Body of pancreas (tissue), 4 donors: ENCODE measurements around the gene SUPT3H.

ENCODE experiments used
- POLR2A ChIP-seq, 3 donors: fragments of 450-650 bp; IDR thresholded peaks; one replicate each; pipeline ENCODE4 v1.6.1; 2016; ENCODE audit warnings: antibody characterized with exemption in 3 of 3, mild to moderate bottlenecking in 2 of 3
- TF ChIP-seq, protein P1 (sequence below), 7 experiments: fragments of 450-650 bp in 4 of 7; fragments of 200-600 bp in 3 of 7; sonication (generic) in 3 of 7; IDR thresholded peaks; one replicate each; pipeline ENCODE4 v1.5.1; 2016 to 2019; ENCODE audit warnings: antibody characterized with exemption in 7 of 7

DNA sequence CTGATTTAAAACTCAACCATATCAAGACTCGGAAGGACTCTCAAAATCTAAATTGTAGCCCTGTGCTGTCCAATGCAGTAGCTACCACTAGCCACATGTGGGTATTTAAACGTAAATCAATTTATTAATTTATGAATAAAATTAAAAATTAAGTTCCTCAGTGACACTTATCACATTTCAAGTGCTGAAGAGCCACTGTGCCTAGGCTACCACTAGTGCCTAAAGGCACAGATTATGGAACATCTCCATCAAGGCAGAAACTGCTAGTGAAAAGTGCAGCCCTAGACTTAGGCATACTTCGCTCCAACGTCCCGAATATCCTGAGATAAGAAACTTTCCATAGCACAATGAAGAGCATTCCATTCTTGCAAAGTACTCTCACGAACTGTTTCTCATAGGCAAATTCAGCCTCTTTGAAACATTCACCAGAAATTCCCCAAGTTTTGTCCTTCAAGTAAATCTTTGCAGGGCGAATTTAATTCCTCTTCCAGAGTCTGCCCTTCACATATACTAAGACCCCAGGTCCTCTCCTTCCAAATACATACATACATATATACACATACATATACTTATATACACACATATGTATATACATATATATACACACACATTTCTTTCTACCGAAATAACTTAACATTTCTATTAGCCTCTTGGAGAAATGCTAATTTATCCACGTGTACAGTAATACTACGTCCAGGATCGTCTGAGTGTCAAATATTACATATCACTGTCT lies 1.3 kb downstream of the SUPT3H start:
- TF ChIP-seq, protein P1, sequence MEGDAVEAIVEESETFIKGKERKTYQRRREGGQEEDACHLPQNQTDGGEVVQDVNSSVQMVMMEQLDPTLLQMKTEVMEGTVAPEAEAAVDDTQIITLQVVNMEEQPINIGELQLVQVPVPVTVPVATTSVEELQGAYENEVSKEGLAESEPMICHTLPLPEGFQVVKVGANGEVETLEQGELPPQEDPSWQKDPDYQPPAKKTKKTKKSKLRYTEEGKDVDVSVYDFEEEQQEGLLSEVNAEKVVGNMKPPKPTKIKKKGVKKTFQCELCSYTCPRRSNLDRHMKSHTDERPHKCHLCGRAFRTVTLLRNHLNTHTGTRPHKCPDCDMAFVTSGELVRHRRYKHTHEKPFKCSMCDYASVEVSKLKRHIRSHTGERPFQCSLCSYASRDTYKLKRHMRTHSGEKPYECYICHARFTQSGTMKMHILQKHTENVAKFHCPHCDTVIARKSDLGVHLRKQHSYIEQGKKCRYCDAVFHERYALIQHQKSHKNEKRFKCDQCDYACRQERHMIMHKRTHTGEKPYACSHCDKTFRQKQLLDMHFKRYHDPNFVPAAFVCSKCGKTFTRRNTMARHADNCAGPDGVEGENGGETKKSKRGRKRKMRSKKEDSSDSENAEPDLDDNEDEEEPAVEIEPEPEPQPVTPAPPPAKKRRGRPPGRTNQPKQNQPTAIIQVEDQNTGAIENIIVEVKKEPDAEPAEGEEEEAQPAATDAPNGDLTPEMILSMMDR (IDR thresholded peaks at IDR 0.05) = no peak
- TF ChIP-seq POLR2A (IDR thresholded peaks at IDR 0.05) = no peak
